Upper lobe of left lung (tissue), 4 donors: ENCODE measurements around the gene MAPK14.

Source experiments
- CTCF ChIP-seq, 6 experiments: fragments of 450-650 bp in 4 of 6; fragments of 200-600 bp in 2 of 6; sonication (generic) in 2 of 6; IDR thresholded peaks; one replicate each; pipeline ENCODE4 v1.5.1; 2016 to 2019; ENCODE audit warnings: antibody characterized with exemption in 6 of 6
- EP300 ChIP-seq, 4 donors: sonication (generic); formaldehyde crosslinking; IDR thresholded peaks; one replicate each; pipeline ENCODE4 v1.5.1; 2017; ENCODE audit warnings: antibody characterized with exemption in 4 of 4, control low read depth in 2 of 4
- POLR2A ChIP-seq, 4 donors: fragments of 450-650 bp; IDR thresholded peaks; one replicate each; pipeline ENCODE4 v1.5.1; 2016 to 2017; ENCODE audit warnings: antibody characterized with exemption in 4 of 4, mild to moderate bottlenecking in 2 of 4
- POLR2AphosphoS5 ChIP-seq, 2 donors: sonication (generic); formaldehyde crosslinking; IDR thresholded peaks; one replicate each; pipeline ENCODE4 v1.5.1; 2017; ENCODE audit warnings: antibody characterized with exemption in 2 of 2

- TF ChIP-seq EP300 (IDR thresholded peaks at IDR 0.05) (no peak), CTCF (IDR thresholded peaks at IDR 0.05) (no peak), POLR2A (IDR thresholded peaks at IDR 0.05) (no peak), POLR2AphosphoS5 (IDR thresholded peaks at IDR 0.05) (no peak)
Measured at GRCh38 chr6:36020154-36020553, 7.5 kb upstream of the MAPK14 start.
